K562 (cell line): ENCODE data around the gene ATAD2B. TPM values are rescaled to one million over a fixed set of nuclear protein-coding genes. Genes with fewer than 3 reads are reported as not detected.
A peak's percentile ranks its signal among the peaks of the same experiment; 100 is the strongest.

Experiments used
- AFF4 ChIP-seq: sonication (generic); formaldehyde crosslinking; IDR thresholded peaks from 2 replicates; pipeline ENCODE4 v1.8.0; 2023; ENCODE audit warnings: mild to moderate bottlenecking, missing genetic modification reagents
- CCNT2 ChIP-seq: IDR thresholded peaks from 2 replicates; pipeline ENCODE4 v1.6.1; 2011; ENCODE audit warnings: borderline replicate concordance, low read depth, mild to moderate bottlenecking, moderate library complexity, mixed read lengths, low read length; ENCODE audit not compliant: insufficient read length; ENCODE audit errors: extremely low read depth
- CREB1 ChIP-seq, 2 experiments: sonication (generic) in 1 of 2; formaldehyde crosslinking in 1 of 2; IDR thresholded peaks; 2 replicates each; pipeline versions ENCODE4 v1.6.1 to v1.8.0; 2012 to 2022; ENCODE audit warnings: inconsistent platforms in 1 of 2, mild to moderate bottlenecking in 1 of 2, missing genetic modification reagents in 1 of 2, moderate library complexity in 1 of 2
- HNRNPH1 ChIP-seq: fragments of 200-400 bp; formaldehyde crosslinking; optimal IDR thresholded peaks from 2 replicates; pipeline ENCODE3; 2017; ENCODE audit warnings: low read depth, mild to moderate bottlenecking, low read length, moderate library complexity
- NFRKB ChIP-seq: fragments of 450-650 bp; IDR thresholded peaks from 2 replicates; pipeline ENCODE4 v1.6.1; 2016; ENCODE audit warnings: low read depth
- PML ChIP-seq: IDR thresholded peaks from 2 replicates; pipeline ENCODE4 v1.6.1; 2012; ENCODE audit warnings: low read length, inconsistent platforms
- SMC3 ChIP-seq: conservative IDR thresholded peaks from 2 replicates; pipeline ENCODE4 v1.6.1; 2011; ENCODE audit warnings: low read depth, low read length, improper control_type of control experiment; ENCODE audit not compliant: insufficient read depth
- SRF ChIP-seq, 2 experiments: fragments of 250-450, 450-650 bp in 1 of 2; sonication (Bioruptor Pico) in 1 of 2; sonication (generic) in 1 of 2; formaldehyde crosslinking; IDR thresholded peaks; 2 replicates each; pipeline versions ENCODE4 v1.5.0 to v1.5.1; 2020 to 2022; ENCODE audit warnings: mild to moderate bottlenecking in 1 of 2, missing genetic modification reagents in 1 of 2
- UBTF ChIP-seq, 2 experiments: IDR thresholded peaks; 2 replicates each; pipeline ENCODE4 v1.6.1; 2012; ENCODE audit warnings: improper control_type of control experiment in 2 of 2, low read depth in 2 of 2, low read length in 2 of 2, borderline replicate concordance in 1 of 2
- XRCC5 ChIP-seq: fragments of 200-400 bp; formaldehyde crosslinking; IDR thresholded peaks from 2 replicates; pipeline ENCODE4 v1.6.1; 2017; ENCODE audit warnings: low read depth, mild to moderate bottlenecking, low read length
- ZBTB11 ChIP-seq, 3 experiments: fragments of 200-800 bp in 1 of 3; fragments of 250-450 bp in 1 of 3; fragments of 450-650 bp in 1 of 3; sonication (Bioruptor Pico) in 1 of 3; sonication (Bioruptor generic) in 1 of 3; formaldehyde crosslinking in 1 of 3; IDR thresholded peaks; 2 replicates each; pipeline versions ENCODE4 v1.6.1 to v1.8.0; 2016 to 2022; ENCODE audit warnings: mild to moderate bottlenecking in 2 of 3, missing genetic modification characterization in 2 of 3, missing compliant biosample characterization in 1 of 3, moderate library complexity in 1 of 3
- ZNF175 ChIP-seq: fragments of 200-800 bp; sonication (Bioruptor generic); IDR thresholded peaks from 2 replicates; pipeline ENCODE4 v1.6.1; 2016; ENCODE audit warnings: low read depth, mild to moderate bottlenecking, missing genetic modification characterization, missing compliant biosample characterization
- polyA plus RNA-seq, 8 experiments: library from polyadenylated mRNA; depleted of rRNA in 4 of 8; stranded (reverse) in 5 of 8; unstranded in 3 of 8; fragments of >200 nt; fragmentation: Nextera tagmentation in 2 of 8; fragmentation: Illumina TruSeq in 1 of 8; extraction: Ambion mirVana in 2 of 8; extraction: Trizol in 1 of 8; gene quantifications; 2 replicates each; pipeline versions ENCODE4 v1.2.1 to v1.2.3, GENCODE V29; 2011 to 2014; ENCODE audit warnings: inconsistent platforms in 1 of 8, missing spikeins in 1 of 8
- total RNA-seq, 7 experiments: library from RNA; depleted of rRNA in 6 of 7; stranded (reverse); fragments of >200 nt in 6 of 7; fragmentation: Illumina TruSeq in 2 of 7; extraction: Trizol in 2 of 7; gene quantifications; 2 replicates each; pipeline versions ENCODE4 v1.2.1 to v1.2.3, GENCODE V29; 2011 to 2021; ENCODE audit warnings: low replicate concordance in 1 of 7
- TF ChIP-seq, protein P1 (sequence below): fragments of 450-650 bp; formaldehyde crosslinking; IDR thresholded peaks from 2 replicates; pipeline ENCODE4 v1.4.0; 2022; ENCODE audit warnings: missing genetic modification characterization

The ATAD2B gene
- total and polyA plus RNA-seq, 9 of the 15 experiments (the other 6 are each of a cell fraction or from before 2014, with no cell fraction given): 3.2 to 21.6 (median 11.4) TPM

DNA sequence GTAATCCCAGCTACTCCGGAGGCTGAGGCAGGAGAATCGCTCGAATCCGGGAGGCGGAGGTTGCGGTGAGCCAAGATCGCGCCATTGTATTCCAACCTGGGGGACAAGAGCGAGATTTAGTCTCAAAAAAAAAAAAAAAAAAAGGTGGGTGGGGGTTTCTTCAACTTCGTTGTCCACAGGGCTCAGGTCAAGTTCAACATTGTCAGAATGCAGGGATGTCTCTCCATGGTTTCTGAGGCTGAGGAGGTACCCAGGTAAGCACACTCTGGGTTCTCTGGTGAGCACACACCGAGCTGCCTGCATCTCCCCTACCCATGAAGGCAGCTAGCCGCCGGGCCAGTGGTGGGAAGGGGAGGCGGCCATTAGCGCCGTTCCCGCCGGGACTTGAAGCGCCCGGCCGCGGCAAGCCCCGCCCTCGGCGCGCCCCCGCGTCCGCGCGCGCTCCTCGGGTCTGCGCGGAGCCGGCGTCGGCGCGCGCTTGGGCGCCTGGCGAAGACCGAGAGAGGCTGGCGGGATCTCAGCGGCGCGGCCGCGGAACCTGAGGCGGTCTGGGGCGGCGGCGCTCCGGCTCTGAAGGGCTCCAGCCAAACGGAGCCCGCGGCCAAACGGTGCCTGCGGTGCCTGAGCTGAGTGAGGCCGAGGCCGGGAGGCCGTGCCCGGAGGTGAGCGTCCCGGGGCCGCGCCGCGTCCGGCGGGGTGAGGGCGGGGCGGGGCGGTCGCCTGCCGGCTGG lies 13.2 kb upstream of the ATAD2B start, which contains the start of gene UBXN2A (continued):
- TF ChIP-seq, protein P1, sequence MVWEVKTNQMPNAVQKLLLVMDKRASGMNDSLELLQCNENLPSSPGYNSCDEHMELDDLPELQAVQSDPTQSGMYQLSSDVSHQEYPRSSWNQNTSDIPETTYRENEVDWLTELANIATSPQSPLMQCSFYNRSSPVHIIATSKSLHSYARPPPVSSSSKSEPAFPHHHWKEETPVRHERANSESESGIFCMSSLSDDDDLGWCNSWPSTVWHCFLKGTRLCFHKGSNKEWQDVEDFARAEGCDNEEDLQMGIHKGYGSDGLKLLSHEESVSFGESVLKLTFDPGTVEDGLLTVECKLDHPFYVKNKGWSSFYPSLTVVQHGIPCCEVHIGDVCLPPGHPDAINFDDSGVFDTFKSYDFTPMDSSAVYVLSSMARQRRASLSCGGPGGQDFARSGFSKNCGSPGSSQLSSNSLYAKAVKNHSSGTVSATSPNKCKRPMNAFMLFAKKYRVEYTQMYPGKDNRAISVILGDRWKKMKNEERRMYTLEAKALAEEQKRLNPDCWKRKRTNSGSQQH (CRISPR knock-in tag): no peak
- TF ChIP-seq ZNF175 (CRISPR knock-in tag): peak; percentile 72
- peak; percentile 51 for TF ChIP-seq CCNT2
- TF ChIP-seq ZBTB11 (CRISPR knock-in tag; IDR thresholded peaks at IDR 0.05): peak in 1 of 3 experiments; percentile 86; a peak in 2 of 6 replicates
- peak; percentile 90 for TF ChIP-seq NFRKB
- 0 out of 4 replicates have a peak, but pooled peaks of 1 of the 2 experiments have one; percentile 81 for TF ChIP-seq UBTF (IDR thresholded peaks at IDR 0.05; ENCODE audit: borderline replicate concordance in 1 of 2, low read depth in 2 of 2, low read length in 2 of 2)
- TF ChIP-seq SRF (CRISPR knock-in tag; IDR thresholded peaks at IDR 0.05): peak in 1 of 2 experiments; percentile 26; a peak in 2 of 4 replicates
- peak; percentile 52; the same call in 1 of the 2 replicates for TF ChIP-seq PML
- no peak for TF ChIP-seq HNRNPH1
- no peak for TF ChIP-seq XRCC5
- no peak; the same call in 1 of the 2 replicates for TF ChIP-seq CREB1 (IDR thresholded peaks at IDR 0.05)
- TF ChIP-seq CREB1 (CRISPR knock-in tag; IDR thresholded peaks at IDR 0.05): 0 out of 2 replicates have a peak, but pooled peaks have one; percentile 5
- TF ChIP-seq AFF4 (CRISPR knock-in tag): peak; percentile 9; the same call in 1 of the 2 replicates
- TF ChIP-seq SMC3: no peak
